HepG2 (cell line): ENCODE measurements around the gene MRPL14. TPM values are rescaled to one million over a fixed set of nuclear protein-coding genes. Genes with fewer than 3 reads are reported as not detected.

Experiments
- ARNTL ChIP-seq: sonication (generic); formaldehyde crosslinking; IDR thresholded peaks from 2 replicates; pipeline ENCODE4 v1.4.0; 2020; ENCODE audit warnings: mild to moderate bottlenecking, missing genetic modification reagents
- DZIP1 ChIP-seq: sonication (generic); formaldehyde crosslinking; IDR thresholded peaks from 2 replicates; pipeline ENCODE4 v1.5.0; 2020; ENCODE audit warnings: mild to moderate bottlenecking, missing genetic modification reagents
- ELF3 ChIP-seq: IDR thresholded peaks from 2 replicates; pipeline ENCODE4 v1.6.1; 2016; ENCODE audit warnings: missing genetic modification reagents, missing compliant biosample characterization
- GATA4 ChIP-seq: sonication (generic); IDR thresholded peaks from 2 replicates; pipeline ENCODE4 v1.6.1; 2016; ENCODE audit warnings: antibody characterized with exemption, low read depth, borderline replicate concordance
- GMEB2 ChIP-seq: IDR thresholded peaks from 2 replicates; pipeline ENCODE4 v1.6.1; 2016; ENCODE audit warnings: missing biosample characterization, missing genetic modification reagents, low read depth
- KDM4B ChIP-seq: sonication (generic); formaldehyde crosslinking; IDR thresholded peaks from 2 replicates; pipeline ENCODE4 v1.4.0; 2020; ENCODE audit warnings: missing genetic modification reagents
- NFE2L1 ChIP-seq: sonication (generic); formaldehyde crosslinking; IDR thresholded peaks from 2 replicates; pipeline ENCODE4 v1.4.0; 2020; ENCODE audit warnings: missing genetic modification reagents, mild to moderate bottlenecking, borderline replicate concordance
- RFX3 ChIP-seq: IDR thresholded peaks from 2 replicates; pipeline ENCODE4 v1.6.1; 2016; ENCODE audit warnings: missing biosample characterization, missing genetic modification reagents
- SNAPC4 ChIP-seq: sonication (generic); formaldehyde crosslinking; IDR thresholded peaks from 2 replicates; pipeline ENCODE4 v1.4.0; 2020; ENCODE audit warnings: mild to moderate bottlenecking, missing genetic modification reagents
- TFDP1 ChIP-seq: IDR thresholded peaks from 2 replicates; pipeline ENCODE4 v1.6.1; 2016; ENCODE audit warnings: missing compliant biosample characterization, missing genetic modification reagents, borderline replicate concordance
- THAP11 ChIP-seq: IDR thresholded peaks from 2 replicates; pipeline ENCODE4 v1.6.1; 2016; ENCODE audit warnings: missing biosample characterization, missing genetic modification reagents
- ZNF24 ChIP-seq: fragments of 450-650 bp; IDR thresholded peaks from 2 replicates; pipeline ENCODE4 v1.6.1; 2017; ENCODE audit warnings: antibody characterized with exemption, mild to moderate bottlenecking
- ZNF569 ChIP-seq: sonication (generic); formaldehyde crosslinking; IDR thresholded peaks from 2 replicates; pipeline ENCODE4 v1.5.0; 2020; ENCODE audit warnings: mild to moderate bottlenecking, missing genetic modification reagents, moderate library complexity, borderline replicate concordance
- ZNF607 ChIP-seq: sonication (generic); formaldehyde crosslinking; IDR thresholded peaks from 2 replicates; pipeline ENCODE4 v1.5.1; 2020; ENCODE audit warnings: missing genetic modification reagents, mild to moderate bottlenecking, borderline replicate concordance
- ZNF772 ChIP-seq: sonication (generic); formaldehyde crosslinking; IDR thresholded peaks from 2 replicates; pipeline ENCODE4 v1.5.0; 2020; ENCODE audit warnings: mild to moderate bottlenecking, missing genetic modification reagents
- ZNF784 ChIP-seq: sonication (generic); formaldehyde crosslinking; IDR thresholded peaks from 2 replicates; pipeline ENCODE4 v1.5.1; 2020; ENCODE audit warnings: missing genetic modification reagents, mild to moderate bottlenecking, borderline replicate concordance
- ZNF891 ChIP-seq: sonication (generic); formaldehyde crosslinking; IDR thresholded peaks from 2 replicates; pipeline ENCODE4 v1.5.0; 2020; ENCODE audit warnings: mild to moderate bottlenecking, missing genetic modification reagents
- polyA plus RNA-seq, 8 experiments: library from polyadenylated mRNA; depleted of rRNA in 3 of 8; stranded (reverse) in 7 of 8; unstranded in 1 of 8; fragments of >200 nt; fragmentation: Illumina TruSeq in 4 of 8; extraction: Trizol in 4 of 8; gene quantifications; 2 replicates each; pipeline versions ENCODE4 v1.2.1 to v1.2.3, GENCODE V29; 2011 to 2016; ENCODE audit warnings: low read depth in 4 of 8, missing spikeins in 1 of 8, mixed read lengths in 1 of 8; ENCODE audit not compliant: insufficient read depth in 1 of 8
- total RNA-seq, 5 experiments: library from RNA; depleted of rRNA; stranded (reverse); fragments of >200 nt; fragmentation: Illumina TruSeq; extraction: Trizol; gene quantifications; 2 replicates each; pipeline ENCODE4 v1.2.3, GENCODE V29; 2016; ENCODE audit warnings: low read depth in 1 of 5

Gene MRPL14
- total and polyA plus RNA-seq, 2 of the 13 experiments (the other 11 are each of a cell fraction or from before 2014, with no cell fraction given) = 157 to 178 TPM

- TF ChIP-seq TFDP1 (CRISPR knock-in tag) (peak; percentile 68; the same call in 1 of the 2 replicates), ZNF569 (0 out of 2 replicates have a peak, but pooled peaks have one; percentile 25), KDM4B (no peak), ELF3 (CRISPR knock-in tag) (peak; percentile 96), ARNTL (CRISPR knock-in tag) (peak; percentile 94), ZNF772 (CRISPR knock-in tag) (peak; percentile 38; the same call in 1 of the 2 replicates), NFE2L1 (CRISPR knock-in tag) (no peak), DZIP1 (CRISPR knock-in tag) (0 out of 2 replicates have a peak, but pooled peaks have one; percentile 8), GATA4 (peak; percentile 51; the same call in 1 of the 2 replicates), THAP11 (CRISPR knock-in tag) (no peak; the same call in 1 of the 2 replicates), GMEB2 (peak; percentile 30; the same call in 1 of the 2 replicates), RFX3 (no peak), ZNF784 (CRISPR knock-in tag) (peak; percentile 47; the same call in 1 of the 2 replicates), ZNF891 (CRISPR knock-in tag) (no peak), SNAPC4 (CRISPR knock-in tag) (no peak), ZNF24 (no peak), ZNF607 (CRISPR knock-in tag) (peak; percentile 33; the same call in 1 of the 2 replicates)
Observed at GRCh38 chr6:44074813-44075646, 52.2 kb downstream of the MRPL14 start (continued).
